Astrocyte (in vitro differentiated cells and primary cell): ENCODE measurements around the gene ANKRD24.

Source experiments
- CTCF ChIP-seq: IDR thresholded peaks from 2 replicates; pipeline ENCODE4 v1.5.1; 2011; ENCODE audit warnings: low read depth, mild to moderate bottlenecking, inconsistent platforms, low read length, moderate library complexity; ENCODE audit not compliant: insufficient read depth
- EZH2 ChIP-seq: IDR thresholded peaks from 2 replicates; pipeline ENCODE4 v1.6.1; 2012; ENCODE audit warnings: mild to moderate bottlenecking, low read length, inconsistent platforms; ENCODE audit not compliant: insufficient read depth

GRCh38 chr19:4174895-4175668, 7.4 kb upstream of the ANKRD24 start:
- TF ChIP-seq CTCF (no peak), EZH2 (no peak)
